GF-D8 (cell line): ENCODE measurements around the gene WBP1L.
"Not testable (repeated sequence)": the region's sequence is repeated elsewhere in the genome, so short reads cannot be mapped to it uniquely, and the experiment has no call there.

Experiments
- DNase-seq: peaks from one replicate; lab custom pipeline; 2025; lab: John Stamatoyannopoulos, UW

WBP1L gene

GRCh38 chr10:102841827-102842345 lies 98.1 kb downstream of the WBP1L start:
- DNase-seq = no peak

- DNase-seq = not testable (repeated sequence)
These were observed 99.4 kb downstream of the WBP1L start for GRCh38 chr10:102843139-102843538.

GRCh38 chr10:102844190-102844776 lies 100.5 kb downstream of the WBP1L start:
- not testable (repeated sequence) for DNase-seq

- DNase-seq = no peak
These were observed 101.7 kb downstream of the WBP1L start for GRCh38 chr10:102845352-102845902.

GRCh38 chr10:102850025-102850518 lies 106.3 kb downstream of the WBP1L start:
- DNase-seq = no peak

- DNase-seq = not testable (repeated sequence)
These were observed 109.5 kb downstream of the WBP1L start for GRCh38 chr10:102853237-102853636.

- DNase-seq = not testable (repeated sequence)
These were observed 112.1 kb downstream of the WBP1L start for GRCh38 chr10:102855731-102856436.

- DNase-seq = no peak
These were observed 113.1 kb downstream of the WBP1L start for GRCh38 chr10:102856758-102857424.

GRCh38 chr10:102859911-102860310 lies 116.2 kb downstream of the WBP1L start:
- DNase-seq = no peak

GRCh38 chr10:102863660-102864059 lies 119.9 kb downstream of the WBP1L start:
- no peak for DNase-seq

- DNase-seq = no peak
These were observed 121.9 kb downstream of the WBP1L start for GRCh38 chr10:102865620-102866019.
